K562 (cell line): Measurements from ENCODE around the gene FNBP1. TPM values are rescaled to one million over a fixed set of nuclear protein-coding genes. Genes with fewer than 3 reads are reported as not detected.

Experiments used
- ATAC-seq: fragments of 200-7000 bp; cut with Tn5 transposase; 3 replicates; pipeline ENCODE4 v1.9.1; 2020; ENCODE audit warnings: moderate library complexity
- BruUV-seq: library from RNA; stranded (reverse); fragments of 400-500 nt; replicated peaks from 2 replicates; lab custom pipeline; 2021; lab: Mats Ljungman, UMichigan
- CTCF ChIA-PET: fragments of 300-600 bp; formaldehyde crosslinking; extraction: SDS; loops from one replicate; lab custom pipeline; 2021; ENCODE audit warnings: low intra/inter-chr PET ratio; lab: Yijun Ruan, JAX
- POLR2A ChIA-PET: fragments of 300-600, 350-650 bp; sonication (Branson Sonifier 250); formaldehyde crosslinking; extraction: SDS; loops from one replicate; lab custom pipeline; 2021; ENCODE audit warnings: antibody characterized with exemption, inconsistent platforms; lab: Yijun Ruan, JAX
- DNase-seq, 4 experiments: peaks; one replicate each; pipeline versions ENCODE4 v3.0.0 to v3.0.0-alpha.2; 2011 to 2018; ENCODE audit warnings: low spot score in 3 of 4, mixed read lengths in 3 of 4; ENCODE audit errors: extremely low read depth in 1 of 4
- FAIRE-seq: peaks from 2 replicates; lab custom pipeline; 2011; peaks lifted over from hg19 to GRCh38; lab: Jason Lieb, UNC
- H2AFZ ChIP-seq: 2 replicates; pipeline ENCODE4 v1.6.0; 2011; ENCODE audit warnings: low read depth, low read length, control low read depth, inconsistent platforms
- H3K27ac ChIP-seq: fragments of 200-600 bp; 3 replicates; pipeline ENCODE4 v1.8.0; 2011; ENCODE audit warnings: low read depth, mild to moderate bottlenecking, control low read depth, inconsistent platforms, low read length, moderate library complexity, mixed read lengths; ENCODE audit errors: extremely low read depth
- H3K27me3 ChIP-seq, 2 experiments: fragments of 300-600 bp in 1 of 2; 2 replicates in 1 of 2; 3 replicates in 1 of 2; pipeline versions ENCODE4 v1.6.0 to v1.8.0; 2011; ENCODE audit warnings: inconsistent platforms in 2 of 2, low read length in 2 of 2, mild to moderate bottlenecking in 1 of 2, mixed read lengths in 1 of 2, moderate library complexity in 1 of 2; ENCODE audit not compliant: control insufficient read depth in 2 of 2, insufficient read depth in 2 of 2
- H3K36me3 ChIP-seq: fragments of 300-600 bp; 3 replicates; pipeline ENCODE4 v1.8.0; 2011; ENCODE audit warnings: mild to moderate bottlenecking, low read length, inconsistent platforms; ENCODE audit not compliant: control insufficient read depth, insufficient read depth
- H3K4me1 ChIP-seq, 2 experiments: fragments of 200-600 bp in 1 of 2; replicated peaks in 1 of 2; 2 replicates in 1 of 2; 3 replicates in 1 of 2; pipeline versions ENCODE4 v1.5.1 to v1.8.0; 2011; ENCODE audit warnings: inconsistent platforms in 2 of 2, low read length in 2 of 2, mild to moderate bottlenecking in 1 of 2, mixed read lengths in 1 of 2, moderate library complexity in 1 of 2; ENCODE audit not compliant: control insufficient read depth in 2 of 2, insufficient read depth in 2 of 2
- H3K4me2 ChIP-seq: 2 replicates; pipeline ENCODE4 v1.6.1; 2011; ENCODE audit warnings: low read length, control low read depth, inconsistent platforms, mixed read lengths; ENCODE audit not compliant: insufficient read depth
- H3K4me3 ChIP-seq: fragments of 200-600 bp; sonication (generic), shearing (Covaris generic); 2 replicates; pipeline ENCODE4 v1.5.1; 2016; ENCODE audit warnings: control low read depth, inconsistent platforms
- H3K79me2 ChIP-seq: fragments of 200-600 bp; 3 replicates; pipeline ENCODE4 v1.8.0; 2011; ENCODE audit warnings: low read length, inconsistent platforms; ENCODE audit not compliant: control insufficient read depth, insufficient read depth
- H3K9ac ChIP-seq, 2 experiments: 2 replicates each; pipeline versions ENCODE4 v1.6.0 to v1.6.1; 2011; ENCODE audit warnings: low read depth in 2 of 2, low read length in 2 of 2, control low read depth in 1 of 2, inconsistent platforms in 1 of 2, mild to moderate bottlenecking in 1 of 2, mixed read lengths in 1 of 2; ENCODE audit not compliant: insufficient read depth in 1 of 2
- H3K9me1 ChIP-seq: one replicate; pipeline ENCODE4 v1.6.0; 2011; ENCODE audit warnings: inconsistent platforms, mild to moderate bottlenecking, low read length, moderate library complexity; ENCODE audit not compliant: control insufficient read depth, insufficient read depth
- H3K9me3 ChIP-seq: replicated peaks from 2 replicates; pipeline ENCODE4 v1.5.1; 2011; ENCODE audit warnings: low read depth, low read length, inconsistent platforms; ENCODE audit not compliant: control insufficient read depth, insufficient read depth
- H4K20me1 ChIP-seq: replicated peaks from 2 replicates; pipeline ENCODE4 v1.6.1; 2011; ENCODE audit warnings: low read length, inconsistent platforms, mixed read lengths; ENCODE audit not compliant: control insufficient read depth, insufficient read depth
- BRD9 ChIP-seq: fragments of 450-650 bp; IDR thresholded peaks from 2 replicates; pipeline ENCODE4 v1.6.1; 2018; ENCODE audit warnings: low read depth; ENCODE audit not compliant: partially characterized antibody
- CBX5 ChIP-seq: IDR thresholded peaks from 2 replicates; pipeline ENCODE4 v1.6.1; 2014; ENCODE audit warnings: low read depth, borderline replicate concordance
- CC2D1A ChIP-seq: fragments of 450-650 bp; IDR thresholded peaks from 2 replicates; pipeline ENCODE4 v1.6.1; 2017; ENCODE audit warnings: mild to moderate bottlenecking
- EHMT2 ChIP-seq: fragments of 450-650 bp; IDR thresholded peaks from 2 replicates; pipeline ENCODE4 v1.6.1; 2018; ENCODE audit warnings: antibody characterized with exemption
- GATA2 ChIP-seq: sonication (generic); formaldehyde crosslinking; IDR thresholded peaks from 2 replicates; pipeline ENCODE4 v1.4.0; 2020; ENCODE audit warnings: mild to moderate bottlenecking, missing genetic modification reagents
- HDAC8 ChIP-seq: fragments of 450-650 bp; IDR thresholded peaks from 2 replicates; pipeline ENCODE4 v1.6.1; 2016; ENCODE audit warnings: mild to moderate bottlenecking, missing genetic modification characterization, moderate library complexity, missing compliant biosample characterization
- HEY1 ChIP-seq: fragments of 250-450 bp; sonication (Bioruptor Pico); IDR thresholded peaks from 2 replicates; pipeline ENCODE4 v1.5.0; 2020; ENCODE audit warnings: mild to moderate bottlenecking, moderate library complexity, borderline replicate concordance
- KAT7 ChIP-seq: sonication (generic); formaldehyde crosslinking; IDR thresholded peaks from 2 replicates; pipeline ENCODE4 v1.8.0; 2022; ENCODE audit warnings: missing genetic modification reagents, mild to moderate bottlenecking, borderline replicate concordance
- NEUROD1 ChIP-seq: fragments of 150-350 bp; IDR thresholded peaks from 2 replicates; pipeline ENCODE4 v1.6.1; 2014; ENCODE audit warnings: borderline replicate concordance, low read length, low read depth; ENCODE audit not compliant: partially characterized antibody
- NUFIP1 ChIP-seq: fragments of 450-650 bp; IDR thresholded peaks from 2 replicates; pipeline ENCODE4 v1.6.1; 2018; ENCODE audit not compliant: partially characterized antibody
- PURB ChIP-seq: sonication (generic); formaldehyde crosslinking; IDR thresholded peaks from 2 replicates; pipeline ENCODE4 v1.9.0; 2021; ENCODE audit warnings: low read depth, mild to moderate bottlenecking, missing genetic modification reagents
- RCOR1 ChIP-seq, 2 experiments: IDR thresholded peaks; 2 replicates each; pipeline ENCODE4 v1.6.1; 2012; ENCODE audit warnings: low read depth in 2 of 2, low read length in 2 of 2, borderline replicate concordance in 1 of 2, improper control_type of control experiment in 1 of 2
- ZEB2 ChIP-seq: fragments of 450-650 bp; IDR thresholded peaks from 2 replicates; pipeline ENCODE4 v1.6.1; 2016
- ZNF551 ChIP-seq: fragments of 250-450 bp; sonication (Bioruptor Pico); IDR thresholded peaks from 2 replicates; pipeline ENCODE4 v1.5.0; 2021; ENCODE audit warnings: mild to moderate bottlenecking, moderate library complexity
- WGBS: fragments of 100-300 bp; shearing (Covaris generic); methylation state at CpG from one replicate; pipeline ENCODE4 v1.1.6; 2016; ENCODE audit warnings: low coverage, mixed read lengths; ENCODE audit not compliant: insufficient coverage; ENCODE audit errors: missing lambda C conversion rate; 5-methylcytosine and 5-hydroxymethylcytosine counted together
- in situ Hi-C: fragments of 300-500 bp; cut with MboI; formaldehyde crosslinking; loops from 4 replicates; pipeline ENCODE4 v1.15.0; 2018; ENCODE audit warnings: inconsistent platforms, mixed read lengths
- intact Hi-C: fragments of 100-400 bp; cut with micrococcal nuclease; formaldehyde crosslinking; loops from 2 replicates; pipeline ENCODE4 v1.14.2; 2022
- polyA plus RNA-seq, 8 experiments: library from polyadenylated mRNA; depleted of rRNA in 4 of 8; stranded (reverse) in 5 of 8; unstranded in 3 of 8; fragments of >200 nt; fragmentation: Nextera tagmentation in 2 of 8; fragmentation: Illumina TruSeq in 1 of 8; extraction: Ambion mirVana in 2 of 8; extraction: Trizol in 1 of 8; gene quantifications; 2 replicates each; pipeline versions ENCODE4 v1.2.1 to v1.2.3, GENCODE V29; 2011 to 2014; ENCODE audit warnings: inconsistent platforms in 1 of 8, missing spikeins in 1 of 8
- total RNA-seq, 7 experiments: library from RNA; depleted of rRNA in 6 of 7; stranded (reverse); fragments of >200 nt in 6 of 7; fragmentation: Illumina TruSeq in 2 of 7; extraction: Trizol in 2 of 7; gene quantifications; 2 replicates each; pipeline versions ENCODE4 v1.2.1 to v1.2.3, GENCODE V29; 2011 to 2021; ENCODE audit warnings: low replicate concordance in 1 of 7
- TF ChIP-seq, protein P1 (sequence below): fragments of 250-450 bp; sonication (Bioruptor Pico); IDR thresholded peaks from 2 replicates; pipeline ENCODE4 v1.5.0; 2021
- TF ChIP-seq, protein P2 (sequence below), 2 experiments: IDR thresholded peaks; 2 replicates each; pipeline ENCODE4 v1.6.1; 2011; ENCODE audit warnings: borderline replicate concordance in 1 of 2, control low read depth in 1 of 2, low read depth in 1 of 2, low read length in 1 of 2, mild to moderate bottlenecking in 1 of 2, mixed read lengths in 1 of 2, moderate library complexity in 1 of 2; ENCODE audit not compliant: insufficient read depth in 1 of 2, insufficient read length in 1 of 2, poor library complexity in 1 of 2, severe bottlenecking in 1 of 2; ENCODE audit errors: extremely low read depth in 1 of 2

The FNBP1 gene
- total and polyA plus RNA-seq, 9 of the 15 experiments (the other 6 are each of a cell fraction or from before 2014, with no cell fraction given), result 1.8 to 14.9 (median 7.6) TPM

DNA sequence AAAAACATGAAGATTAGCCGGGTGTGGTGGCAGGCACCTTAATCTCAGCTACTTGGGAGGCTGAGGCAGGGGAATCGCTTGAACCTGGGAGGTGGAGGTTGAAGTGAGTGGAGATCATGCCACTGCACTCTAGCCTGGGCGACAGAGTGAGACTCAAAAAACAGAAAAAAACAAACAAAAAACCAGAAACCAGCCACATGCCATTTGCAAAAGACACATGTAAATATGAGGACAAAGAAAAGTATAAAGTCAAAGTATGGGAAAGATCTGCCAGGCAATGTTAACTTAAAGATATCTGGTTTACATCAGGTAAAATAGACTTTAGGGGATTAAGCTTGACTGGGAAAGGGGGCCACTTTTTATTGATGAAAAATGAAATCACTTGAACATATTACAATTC is 90.7 kb downstream of the FNBP1 start:
- in situ Hi-C loops (no loop called here), intact Hi-C loops (no loop called here)
- Histone ChIP-seq H3K9me1 (no peaks in the 10 kb centered on the region), H3K27ac (no peak overlapping the region), H3K9ac (no peak overlapping the region), H3K4me3 (no peak overlapping the region), H3K9me3 (no peaks in the 10 kb centered on the region), H3K27me3 (no peaks in the 10 kb centered on the region), H3K36me3 (no peaks in the 10 kb centered on the region), H3K4me2 (no peak overlapping the region), H3K79me2 (no peaks in the 10 kb centered on the region), H4K20me1 (no peaks in the 10 kb centered on the region; the same call in 1 of the 2 replicates), H2AFZ (no peak overlapping the region), H3K4me1 (peaks cover 11 to 17% of the 10 kb centered on the region in 2 experiments)
- no TSS peak for BruUV-seq
- ATAC-seq, result no peak
- CTCF ChIA-PET, result no interaction called here
- WGBS, result 75% methylated on average over 3 of the region's 3 CpGs
- POLR2A ChIA-PET, result no interaction called here
- DNase-seq, result no peak
- FAIRE-seq, result no peak
- TF ChIP-seq, protein P1, sequence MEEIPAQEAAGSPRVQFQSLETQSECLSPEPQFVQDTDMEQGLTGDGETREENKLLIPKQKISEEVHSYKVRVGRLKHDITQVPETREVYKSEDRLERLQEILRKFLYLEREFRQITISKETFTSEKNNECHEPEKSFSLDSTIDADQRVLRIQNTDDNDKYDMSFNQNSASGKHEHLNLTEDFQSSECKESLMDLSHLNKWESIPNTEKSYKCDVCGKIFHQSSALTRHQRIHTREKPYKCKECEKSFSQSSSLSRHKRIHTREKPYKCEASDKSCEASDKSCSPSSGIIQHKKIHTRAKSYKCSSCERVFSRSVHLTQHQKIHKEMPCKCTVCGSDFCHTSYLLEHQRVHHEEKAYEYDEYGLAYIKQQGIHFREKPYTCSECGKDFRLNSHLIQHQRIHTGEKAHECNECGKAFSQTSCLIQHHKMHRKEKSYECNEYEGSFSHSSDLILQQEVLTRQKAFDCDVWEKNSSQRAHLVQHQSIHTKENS (CRISPR knock-in tag), result no peak
- no peak for TF ChIP-seq ZNF551 (CRISPR knock-in tag)
- TF ChIP-seq HDAC8 (tag), result no peak
- TF ChIP-seq GATA2 (CRISPR knock-in tag), result no peak
- no peak for TF ChIP-seq CC2D1A
- TF ChIP-seq NUFIP1, result no peak
- no peak for TF ChIP-seq CBX5
- TF ChIP-seq KAT7 (CRISPR knock-in tag), result no peak
- TF ChIP-seq NEUROD1, result no peak
- TF ChIP-seq ZEB2, result no peak
- no peak for TF ChIP-seq HEY1 (CRISPR knock-in tag)
- no peak for TF ChIP-seq BRD9
- TF ChIP-seq RCOR1 (IDR thresholded peaks at IDR 0.05; ENCODE audit: borderline replicate concordance in 1 of 2, low read depth in 2 of 2, low read length in 2 of 2), result no peak
- TF ChIP-seq EHMT2, result no peak
- TF ChIP-seq, protein P2, sequence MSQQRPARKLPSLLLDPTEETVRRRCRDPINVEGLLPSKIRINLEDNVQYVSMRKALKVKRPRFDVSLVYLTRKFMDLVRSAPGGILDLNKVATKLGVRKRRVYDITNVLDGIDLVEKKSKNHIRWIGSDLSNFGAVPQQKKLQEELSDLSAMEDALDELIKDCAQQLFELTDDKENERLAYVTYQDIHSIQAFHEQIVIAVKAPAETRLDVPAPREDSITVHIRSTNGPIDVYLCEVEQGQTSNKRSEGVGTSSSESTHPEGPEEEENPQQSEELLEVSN (IDR thresholded peaks at IDR 0.05; ENCODE audit: borderline replicate concordance in 1 of 2, extremely low read depth in 1 of 2, insufficient read depth in 1 of 2, insufficient read length in 1 of 2, low read depth in 1 of 2, low read length in 1 of 2, poor library complexity in 1 of 2, severe bottlenecking in 1 of 2), result no peak
- TF ChIP-seq PURB (CRISPR knock-in tag), result no peak
